GM21786 (cell line): ENCODE data around the gene MORC1.
"Not testable (repeated sequence)": the region's sequence is repeated elsewhere in the genome, so short reads cannot be mapped to it uniquely, and the experiment has no call there.

Experiments used
- ATAC-seq: cut with Tn5 transposase; IDR thresholded peaks from one replicate; pipeline ENCODE4 v1.9.1; 2021; ENCODE audit not compliant: unreplicated experiment

MORC1 gene, protein sequence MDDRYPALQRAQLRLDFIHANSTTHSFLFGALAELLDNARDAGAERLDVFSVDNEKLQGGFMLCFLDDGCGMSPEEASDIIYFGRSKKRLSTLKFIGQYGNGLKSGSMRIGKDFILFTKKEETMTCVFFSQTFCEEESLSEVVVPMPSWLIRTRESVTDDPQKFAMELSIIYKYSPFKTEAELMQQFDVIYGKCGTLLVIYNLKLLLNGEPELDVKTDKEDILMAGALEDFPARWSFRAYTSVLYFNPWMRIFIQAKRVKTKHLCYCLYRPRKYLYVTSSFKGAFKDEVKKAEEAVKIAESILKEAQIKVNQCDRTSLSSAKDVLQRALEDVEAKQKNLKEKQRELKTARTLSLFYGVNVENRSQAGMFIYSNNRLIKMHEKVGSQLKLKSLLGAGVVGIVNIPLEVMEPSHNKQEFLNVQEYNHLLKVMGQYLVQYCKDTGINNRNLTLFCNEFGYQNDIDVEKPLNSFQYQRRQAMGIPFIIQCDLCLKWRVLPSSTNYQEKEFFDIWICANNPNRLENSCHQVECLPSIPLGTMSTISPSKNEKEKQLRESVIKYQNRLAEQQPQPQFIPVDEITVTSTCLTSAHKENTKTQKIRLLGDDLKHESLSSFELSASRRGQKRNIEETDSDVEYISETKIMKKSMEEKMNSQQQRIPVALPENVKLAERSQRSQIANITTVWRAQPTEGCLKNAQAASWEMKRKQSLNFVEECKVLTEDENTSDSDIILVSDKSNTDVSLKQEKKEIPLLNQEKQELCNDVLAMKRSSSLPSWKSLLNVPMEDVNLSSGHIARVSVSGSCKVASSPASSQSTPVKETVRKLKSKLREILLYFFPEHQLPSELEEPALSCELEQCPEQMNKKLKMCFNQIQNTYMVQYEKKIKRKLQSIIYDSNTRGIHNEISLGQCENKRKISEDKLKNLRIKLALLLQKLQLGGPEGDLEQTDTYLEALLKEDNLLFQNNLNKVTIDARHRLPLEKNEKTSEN

DNA sequence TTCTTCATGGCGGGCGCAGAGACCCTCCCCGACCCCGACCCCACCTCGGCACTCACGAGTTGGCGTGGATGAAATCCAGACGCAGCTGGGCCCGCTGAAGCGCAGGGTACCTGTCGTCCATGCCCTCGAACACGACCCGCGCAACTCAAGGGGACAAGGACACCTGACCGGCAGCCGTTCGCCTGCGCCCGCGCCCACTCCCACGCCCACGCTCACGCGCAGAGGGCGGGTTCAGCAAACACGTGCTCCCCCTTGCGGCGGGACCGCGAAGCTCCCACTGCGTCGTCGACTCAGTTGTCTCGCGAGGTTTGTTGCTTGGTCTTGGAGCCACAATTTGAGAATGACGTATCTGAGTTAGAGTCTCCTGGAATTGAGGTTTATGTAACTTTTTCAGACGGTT, at the start of gene MORC1:
Gene MORC1 (minus strand): TSS at position 196 of the 400 bp plus-strand sequence. CDS start 75 bp downstream, at position 121.
- ATAC-seq = no peak

DNA sequence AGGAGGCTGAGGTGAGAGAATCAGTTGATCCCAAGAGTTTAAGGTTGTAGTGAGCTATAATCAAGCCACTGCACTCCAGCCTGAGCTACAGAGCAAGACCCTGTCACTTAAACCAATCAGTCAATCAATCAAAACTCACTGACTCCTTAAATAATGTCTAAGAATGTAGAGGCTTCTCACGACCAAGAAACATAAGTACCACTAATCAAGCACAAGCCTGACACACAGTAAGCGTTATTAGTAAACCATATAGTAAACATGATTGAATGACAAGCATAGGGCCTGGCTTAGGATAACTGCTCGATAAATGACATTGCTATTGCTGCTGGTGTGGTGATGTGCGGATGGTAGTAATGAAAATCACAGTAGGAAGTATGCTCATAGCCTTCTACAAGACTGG, 48.0 kb upstream of the MORC1 start:
- no peak for ATAC-seq

GRCh38 chr3:109161487-109162123, 43.7 kb upstream of the MORC1 start:
- ATAC-seq = no peak

DNA sequence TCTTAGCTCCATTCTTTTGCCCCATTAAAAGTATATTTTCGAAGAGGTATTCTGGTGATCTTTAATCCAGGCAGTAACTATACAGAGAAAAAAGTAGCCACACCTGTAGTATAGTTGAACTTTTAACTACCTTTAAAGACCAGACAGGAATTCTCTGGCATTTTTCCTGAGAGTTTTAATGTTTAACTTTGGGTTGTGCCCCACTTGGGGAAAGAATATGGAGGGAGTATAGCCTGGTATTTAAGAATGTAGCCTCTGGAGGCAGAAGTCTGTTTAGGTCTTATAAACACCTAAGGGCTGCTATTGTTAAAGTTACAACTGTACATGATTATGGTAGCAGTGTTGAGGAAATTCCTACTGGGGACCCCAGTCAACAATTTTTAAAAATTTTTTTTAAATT, 37.9 kb upstream of the MORC1 start:
- no peak for ATAC-seq

GRCh38 chr3:109154979-109155378, 37.0 kb upstream of the MORC1 start:
- ATAC-seq = no peak

GRCh38 chr3:109152320-109152719, 34.4 kb upstream of the MORC1 start:
- ATAC-seq = no peak

DNA sequence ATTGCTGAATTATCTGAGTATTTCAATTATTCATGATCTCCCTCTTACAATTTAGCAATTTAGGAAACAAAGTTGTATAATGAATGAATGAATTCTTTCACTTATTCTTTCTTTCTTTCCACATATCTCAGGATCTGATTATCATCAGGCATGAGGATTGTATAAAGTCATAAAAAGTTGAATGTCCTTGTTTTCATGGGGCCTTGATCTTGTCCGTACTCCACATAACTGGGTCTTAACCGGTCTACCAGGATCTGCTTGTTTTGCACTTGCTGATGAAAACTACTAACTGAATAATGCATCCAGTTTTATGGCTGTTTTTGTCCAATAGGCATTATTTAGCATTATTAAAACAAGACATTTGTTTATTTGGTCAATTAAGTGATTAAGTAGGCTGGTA, 31.1 kb upstream of the MORC1 start:
- no peak for ATAC-seq

GRCh38 chr3:109143646-109144045, 25.7 kb upstream of the MORC1 start:
- no peak for ATAC-seq

DNA sequence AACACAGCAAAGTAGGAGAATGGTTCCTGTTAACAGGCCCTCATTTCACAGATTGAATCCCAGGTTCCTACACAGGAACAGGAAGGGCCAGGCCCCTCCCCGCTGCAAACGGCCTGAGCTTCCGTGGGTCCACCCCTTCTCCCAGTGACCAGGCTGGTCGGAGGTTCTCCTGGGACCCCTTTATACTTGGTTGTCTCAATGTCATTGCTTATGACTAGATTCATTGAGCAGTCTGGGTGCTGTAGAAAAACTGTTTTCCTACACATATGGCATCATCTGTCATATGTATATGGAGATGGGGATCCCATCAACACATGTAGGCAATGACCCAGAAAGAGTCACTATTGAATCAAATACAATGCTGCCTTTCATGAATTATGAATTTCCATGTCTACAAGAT, 22.4 kb upstream of the MORC1 start:
- no peak for ATAC-seq

DNA sequence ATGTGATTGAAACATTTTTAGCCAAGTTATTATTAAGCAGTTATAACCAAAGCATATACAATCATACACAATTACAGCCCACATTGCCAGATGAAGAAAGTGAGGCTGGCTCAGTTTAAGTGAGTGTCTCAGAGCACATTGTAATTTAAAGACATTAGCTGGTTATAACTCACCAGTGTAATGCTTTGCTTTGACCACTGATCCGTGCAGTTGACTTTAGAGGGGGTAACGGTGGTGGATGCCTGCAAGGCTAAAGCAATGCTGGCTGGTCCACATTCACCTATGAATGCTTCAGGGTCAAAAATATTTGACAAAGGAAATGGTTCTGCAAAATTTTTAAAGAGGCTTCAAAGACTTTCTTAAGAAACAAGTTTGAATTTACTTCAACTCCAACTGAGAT, 19.8 kb upstream of the MORC1 start:
- ATAC-seq = no peak

DNA sequence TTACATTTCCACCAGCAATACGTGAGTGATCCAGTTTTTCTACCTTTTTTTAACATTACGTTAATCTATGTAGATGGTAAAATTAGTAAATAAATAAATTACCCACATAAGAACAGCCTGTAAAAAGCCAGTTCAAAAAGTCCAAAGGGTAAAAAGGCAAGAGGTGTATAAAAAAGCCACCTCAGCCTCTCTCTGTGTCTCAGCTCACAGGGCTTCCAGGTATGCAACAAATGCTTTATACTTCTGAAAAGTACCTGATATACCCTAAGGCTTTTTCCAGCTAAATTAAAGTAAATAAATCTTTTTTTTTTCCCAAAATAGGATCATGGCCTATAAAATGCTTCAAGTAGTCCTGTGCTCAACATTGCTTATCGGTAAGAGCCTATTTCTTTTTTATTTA, 18.6 kb upstream of the MORC1 start, which contains the start of gene C3orf85:
Gene C3orf85 (plus strand): TSS at position 197 of the 400 bp plus-strand sequence. CDS start 129 bp downstream, at position 326.
- no peak for ATAC-seq

DNA sequence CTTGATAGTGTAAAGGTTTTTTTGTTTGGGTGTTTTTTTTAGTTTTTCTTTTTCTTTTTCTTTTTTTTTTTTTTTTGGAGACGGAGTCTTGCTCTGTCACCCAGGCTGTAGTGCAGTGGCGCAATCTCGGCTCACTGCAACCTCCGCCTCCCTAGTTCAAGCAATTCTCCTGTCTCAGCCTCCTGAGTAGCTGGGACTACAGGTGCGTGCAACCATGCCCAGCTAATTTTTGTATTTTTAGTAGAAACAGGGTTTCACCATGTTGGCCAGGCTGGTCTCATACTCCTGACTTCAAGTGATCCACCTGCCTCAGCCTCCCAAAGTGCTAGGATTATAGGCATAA, 15.5 kb upstream of the MORC1 start:
- not testable (repeated sequence) for ATAC-seq

DNA sequence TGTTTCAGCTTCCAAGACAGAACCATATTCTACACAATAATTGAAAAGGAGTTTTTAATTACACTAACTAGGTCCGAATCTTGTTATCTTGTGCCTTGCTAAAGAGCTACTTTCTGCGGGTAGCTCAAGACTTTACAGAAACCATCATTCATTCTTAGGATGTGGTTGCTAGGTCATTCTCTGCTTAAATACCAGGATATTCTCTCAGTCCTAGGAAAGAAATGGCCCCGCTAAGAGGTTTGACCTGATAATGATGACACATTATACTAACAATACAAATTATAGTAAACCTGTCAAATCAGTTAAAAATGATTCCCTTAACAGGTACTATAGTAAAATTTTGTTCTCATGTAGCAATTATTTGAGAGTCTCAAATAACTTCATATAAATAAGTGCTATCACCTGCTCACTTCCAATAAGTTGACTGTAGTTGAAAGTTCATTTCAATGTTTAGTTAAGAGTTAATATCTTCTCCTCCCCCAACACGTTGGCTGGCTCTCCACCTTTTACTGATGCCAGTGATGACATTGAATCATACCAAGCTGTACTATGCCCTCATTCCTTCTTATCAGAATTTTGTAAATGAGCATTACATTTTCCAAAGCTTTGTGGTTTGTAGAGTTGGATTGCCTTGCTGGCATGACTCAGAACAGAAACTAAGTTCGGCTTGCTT, 15.0 kb upstream of the MORC1 start:
- ATAC-seq = no peak

- ATAC-seq = no peak
These were observed 13.3 kb upstream of the MORC1 start for GRCh38 chr3:109131276-109131675.

GRCh38 chr3:109127553-109127952, 9.6 kb upstream of the MORC1 start:
- ATAC-seq = no peak

DNA sequence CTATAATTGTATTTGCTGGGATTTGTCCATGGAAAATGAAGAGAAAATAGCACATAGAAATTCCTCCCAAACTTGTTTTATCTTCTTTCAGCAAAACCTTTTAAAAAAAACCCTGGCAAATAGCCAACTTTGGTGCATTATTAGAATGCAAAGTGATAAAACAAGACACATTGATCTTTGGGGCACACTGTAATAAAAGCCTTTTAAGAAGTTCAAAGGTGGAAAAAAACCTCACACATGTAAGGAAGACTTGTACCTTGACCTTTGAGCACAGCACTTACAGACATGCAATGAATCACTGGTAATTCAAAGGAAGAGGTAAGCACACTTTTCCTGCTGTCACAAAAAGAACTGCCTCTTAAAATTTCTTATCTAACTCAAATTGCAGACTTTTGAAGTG, 8.0 kb upstream of the MORC1 start:
- no peak for ATAC-seq

DNA sequence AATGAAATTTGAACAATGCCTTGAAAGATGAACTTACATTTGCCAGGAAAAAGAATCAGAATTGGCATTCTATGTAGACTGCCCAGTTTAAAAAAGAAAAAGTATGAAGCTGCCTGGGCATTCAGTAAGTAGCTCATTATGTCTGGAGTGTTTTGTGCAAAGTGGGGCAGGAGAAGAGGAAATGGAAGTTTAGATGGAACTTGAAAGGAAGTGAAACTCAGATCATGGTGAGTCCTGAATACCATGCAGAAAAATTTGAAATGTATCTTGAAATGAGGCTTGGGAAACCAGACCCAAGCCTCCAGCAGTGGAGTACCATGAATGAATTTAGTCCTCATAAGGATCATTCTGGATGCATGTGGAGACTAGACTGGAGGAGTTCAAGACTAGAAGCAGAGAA, 4.8 kb upstream of the MORC1 start:
- ATAC-seq = no peak

GRCh38 chr3:109118584-109118983, 650 bp upstream of the MORC1 start:
- no peak for ATAC-seq

DNA sequence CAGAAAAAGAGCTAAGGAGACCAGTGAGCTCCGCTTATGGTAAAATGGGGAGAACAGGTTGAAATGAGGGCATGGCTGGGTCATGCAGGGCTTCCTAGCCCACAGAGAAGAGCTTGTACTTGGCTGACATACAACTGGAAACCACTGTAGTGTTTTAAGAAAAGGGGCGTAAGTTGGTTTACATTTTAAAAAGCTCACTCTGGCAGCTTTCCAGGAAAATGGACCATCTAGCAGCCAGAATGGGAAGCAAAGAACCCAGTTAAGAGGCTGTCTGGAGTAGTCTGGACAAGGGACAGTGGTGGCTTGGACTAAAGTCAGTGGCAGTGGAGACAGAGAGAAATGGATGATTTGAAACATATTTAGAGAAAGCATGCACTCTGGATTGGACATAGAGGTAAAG, 1.9 kb downstream of the MORC1 start:
- no peak for ATAC-seq

GRCh38 chr3:109115451-109115850, 2.5 kb downstream of the MORC1 start:
- no peak for ATAC-seq

GRCh38 chr3:109114746-109115145, 3.2 kb downstream of the MORC1 start:
- no peak for ATAC-seq
